DOHH2 (cell line): ENCODE results near the gene PRPF38B.

Experiments
- H3F3A ChIP-seq: fragments of 200-600 bp; sonication (generic), shearing (Covaris generic); 2 replicates; pipeline ENCODE4 v1.6.0; 2016; ENCODE audit warnings: antibody characterized with exemption, mild to moderate bottlenecking; ENCODE audit not compliant: control insufficient read depth, insufficient read depth
- H3K27ac ChIP-seq: fragments of 200-600 bp; sonication (generic); 2 replicates; pipeline ENCODE4 v1.5.1; 2014; ENCODE audit warnings: low read depth, mild to moderate bottlenecking, low read length, moderate library complexity
- H3K27me3 ChIP-seq: fragments of 200-600 bp; sonication (generic); 2 replicates; pipeline ENCODE4 v1.6.1; 2014; ENCODE audit warnings: mild to moderate bottlenecking, low read length, mixed read lengths; ENCODE audit not compliant: control insufficient read depth
- H3K36me3 ChIP-seq: fragments of 200-600 bp; sonication (generic); 2 replicates; pipeline ENCODE4 v1.6.1; 2014; ENCODE audit warnings: mild to moderate bottlenecking, low read length, moderate library complexity, mixed read lengths; ENCODE audit not compliant: control insufficient read depth
- H3K4me1 ChIP-seq: fragments of 200-600 bp; sonication (generic); 2 replicates; pipeline ENCODE4 v1.6.1; 2014; ENCODE audit warnings: mild to moderate bottlenecking, low read length, mixed read lengths; ENCODE audit not compliant: control insufficient read depth
- H3K4me2 ChIP-seq: fragments of 200-600 bp; sonication (generic); 2 replicates; pipeline ENCODE4 v1.6.0; 2014; ENCODE audit warnings: mild to moderate bottlenecking, low read length, moderate library complexity
- H3K4me3 ChIP-seq: fragments of 200-600 bp; sonication (generic); 2 replicates; pipeline ENCODE4 v1.5.1; 2014; ENCODE audit warnings: mild to moderate bottlenecking, low read length, mixed read lengths
- H3K79me2 ChIP-seq: fragments of 200-600 bp; sonication (generic); 2 replicates; pipeline ENCODE4 v1.6.1; 2014; ENCODE audit warnings: mild to moderate bottlenecking, low read length, mixed read lengths; ENCODE audit not compliant: control insufficient read depth
- H3K9me2 ChIP-seq: fragments of 200-600 bp; sonication (generic); replicated peaks from 2 replicates; pipeline ENCODE4 v1.6.1; 2014; ENCODE audit warnings: mild to moderate bottlenecking, low read length, mixed read lengths; ENCODE audit not compliant: control insufficient read depth
- H3K9me3 ChIP-seq: fragments of 200-600 bp; sonication (generic); 2 replicates; pipeline ENCODE4 v1.6.1; 2014; ENCODE audit warnings: antibody characterized with exemption, low read length, mixed read lengths; ENCODE audit not compliant: control insufficient read depth, insufficient read depth
- H4K20me1 ChIP-seq: fragments of 200-600 bp; sonication (generic); 2 replicates; pipeline ENCODE4 v1.6.0; 2014; ENCODE audit warnings: low read depth, mild to moderate bottlenecking, antibody characterized with exemption, low read length, moderate library complexity; ENCODE audit not compliant: control insufficient read depth, insufficient read depth
- CTCF ChIP-seq: fragments of 200-600 bp; sonication (generic); IDR thresholded peaks from one replicate; pipeline ENCODE4 v1.5.1; 2014; ENCODE audit warnings: antibody characterized with exemption, mild to moderate bottlenecking, low read depth, low read length; ENCODE audit not compliant: poor library complexity, severe bottlenecking
- EZH2phosphoT487 ChIP-seq: fragments of 200-600 bp; sonication (generic); IDR thresholded peaks from 2 replicates; pipeline ENCODE4 v1.6.1; 2017; ENCODE audit warnings: borderline replicate concordance, mild to moderate bottlenecking, antibody characterized with exemption, low read length, moderate library complexity, mixed read lengths

The PRPF38B gene

GRCh38 chr1:108704496-108704895, 12.4 kb downstream of the PRPF38B start:
- Histone ChIP-seq H3K4me2 (no peak overlapping the region), H3K9me3 (no peaks in the 10 kb centered on the region), H3K4me1 (peaks cover 21% of the 10 kb centered on the region), H3K27me3 (no peaks in the 10 kb centered on the region), H3K27ac (no peak overlapping the region), H4K20me1 (peaks cover 6% of the 10 kb centered on the region), H3F3A (peaks cover 43% of the 10 kb centered on the region), H3K79me2 (no peaks in the 10 kb centered on the region), H3K9me2 (no peaks in the 10 kb centered on the region), H3K36me3 (peaks cover 26% of the 10 kb centered on the region), H3K4me3 (no peak overlapping the region)
- no peak for TF ChIP-seq EZH2phosphoT487
- TF ChIP-seq CTCF, result no peak

- no peak overlapping the region for H3K4me2 ChIP-seq
- peaks cover 21% of the 10 kb centered on the region for H3K4me1 ChIP-seq
- H3K27me3 ChIP-seq, result peaks cover 2% of the 10 kb centered on the region; the same call in 1 of the 2 replicates
- no peak overlapping the region for H3K27ac ChIP-seq
- no peaks in the 10 kb centered on the region for H3K79me2 ChIP-seq
- no peaks in the 10 kb centered on the region for H4K20me1 ChIP-seq
- H3K9me3 ChIP-seq, result no peaks in the 10 kb centered on the region
- H3K4me3 ChIP-seq, result no peak overlapping the region
- peaks cover 22% of the 10 kb centered on the region for H3F3A ChIP-seq
- TF ChIP-seq CTCF, result no peak
- no peak for TF ChIP-seq EZH2phosphoT487
- peaks cover 5% of the 10 kb centered on the region for H3K36me3 ChIP-seq
- no peaks in the 10 kb centered on the region for H3K9me2 ChIP-seq
Observed at GRCh38 chr1:108706643-108707042, 14.5 kb downstream of the PRPF38B start.

- Histone ChIP-seq H3K4me3 (no peak overlapping the region), H3K9me2 (no peaks in the 10 kb centered on the region), H4K20me1 (no peaks in the 10 kb centered on the region)
Observed at GRCh38 chr1:108708691-108709660, 16.9 kb downstream of the PRPF38B start.

More at GRCh38 chr1:108708691-108709660, 16.9 kb downstream of the PRPF38B start:
- no peaks in the 10 kb centered on the region for H3K36me3 ChIP-seq
- TF ChIP-seq CTCF (peak; percentile 61), EZH2phosphoT487 (no peak)
- no peak overlapping the region for H3K27ac ChIP-seq
- no peaks in the 10 kb centered on the region for H3K9me3 ChIP-seq
- peaks cover 4% of the 10 kb centered on the region for H3K4me1 ChIP-seq
- H3K79me2 ChIP-seq, result no peaks in the 10 kb centered on the region
- H3K4me2 ChIP-seq, result no peak overlapping the region
- no peaks in the 10 kb centered on the region; the same call in 1 of the 2 replicates for H3F3A ChIP-seq
- H3K27me3 ChIP-seq, result peaks cover 2% of the 10 kb centered on the region; the same call in 1 of the 2 replicates
